HG02759 (cell line): ENCODE measurements around the gene NOTCH1.

Experiments
- ATAC-seq: cut with Tn5 transposase; IDR thresholded peaks from one replicate; pipeline ENCODE4 v1.9.1; 2021; ENCODE audit warnings: mild to moderate bottlenecking, moderate library complexity; ENCODE audit not compliant: unreplicated experiment

The NOTCH1 gene

GRCh38 chr9:136505406-136506403 lies 40.1 kb downstream of the NOTCH1 start:
- ATAC-seq, result no peak

GRCh38 chr9:136504512-136505348 lies 41.1 kb downstream of the NOTCH1 start:
- no peak for ATAC-seq

GRCh38 chr9:136502940-136503550 lies 42.8 kb downstream of the NOTCH1 start:
- ATAC-seq, result no peak

GRCh38 chr9:136502196-136502595 lies 43.7 kb downstream of the NOTCH1 start:
- ATAC-seq, result no peak

GRCh38 chr9:136501686-136502085 lies 44.2 kb downstream of the NOTCH1 start:
- ATAC-seq, result no peak

- no peak for ATAC-seq
Measured at GRCh38 chr9:136499935-136500910, 45.6 kb downstream of the NOTCH1 start.

- ATAC-seq, result no peak
Measured at GRCh38 chr9:136499071-136499934, 46.5 kb downstream of the NOTCH1 start.

- ATAC-seq, result no peak
Measured at GRCh38 chr9:136497916-136498695, 47.7 kb downstream of the NOTCH1 start.

- ATAC-seq, result no peak
Measured at GRCh38 chr9:136496801-136497620, 48.8 kb downstream of the NOTCH1 start.

GRCh38 chr9:136496181-136496580 lies 49.7 kb downstream of the NOTCH1 start:
- ATAC-seq, result no peak

- ATAC-seq, result no peak
Measured at GRCh38 chr9:136495238-136495800, 50.5 kb downstream of the NOTCH1 start.

GRCh38 chr9:136494531-136495215 lies 51.2 kb downstream of the NOTCH1 start:
- ATAC-seq, result no peak

GRCh38 chr9:136494012-136494411 lies 51.8 kb downstream of the NOTCH1 start:
- ATAC-seq, result no peak

GRCh38 chr9:136493567-136493971 lies 52.3 kb downstream of the NOTCH1 start:
- no peak for ATAC-seq

- ATAC-seq, result no peak
Measured at GRCh38 chr9:136492978-136493522, 52.8 kb downstream of the NOTCH1 start.

GRCh38 chr9:136489731-136490130 lies 56.1 kb downstream of the NOTCH1 start:
- no peak for ATAC-seq
